H9 (cell line): ENCODE measurements around the gene ARMC5. TPM values are rescaled to one million over a fixed set of nuclear protein-coding genes. Genes with fewer than 3 reads are reported as not detected.

ENCODE experiments used
- DNase-seq: peaks from one replicate; pipeline ENCODE4 v3.0.0-alpha.2; 2017
- H2AFZ ChIP-seq: one replicate; pipeline ENCODE4 v1.6.1; 2013; ENCODE audit warnings: mild to moderate bottlenecking, low read length, control low read depth, moderate library complexity
- H2AK5ac ChIP-seq: 2 replicates; pipeline ENCODE4 v1.6.1; 2013; ENCODE audit warnings: low read length, control low read depth, mixed read lengths; ENCODE audit not compliant: insufficient read length
- H2BK120ac ChIP-seq: one replicate; pipeline ENCODE4 v1.6.1; 2013; ENCODE audit warnings: low read depth, mild to moderate bottlenecking, low read length, control low read depth, inconsistent platforms; ENCODE audit not compliant: poor library complexity, severe bottlenecking
- H2BK12ac ChIP-seq: 2 replicates; pipeline ENCODE4 v1.6.1; 2013; ENCODE audit warnings: low read length, control low read depth, mixed read lengths, low read depth; ENCODE audit not compliant: insufficient read length
- H2BK15ac ChIP-seq: 2 replicates; pipeline ENCODE4 v1.6.1; 2013; ENCODE audit warnings: low read depth, low read length, control low read depth
- H2BK20ac ChIP-seq: one replicate; pipeline ENCODE4 v1.6.1; 2013; ENCODE audit warnings: low read depth, mild to moderate bottlenecking, low read length, control low read depth, inconsistent platforms; ENCODE audit not compliant: poor library complexity, severe bottlenecking
- H2BK5ac ChIP-seq: 2 replicates; pipeline ENCODE4 v1.6.1; 2013; ENCODE audit warnings: low read length, control low read depth, mixed read lengths; ENCODE audit not compliant: insufficient read length
- H3K14ac ChIP-seq: 2 replicates; pipeline ENCODE4 v1.6.1; 2013; ENCODE audit warnings: low read length, control low read depth; ENCODE audit not compliant: insufficient read depth
- H3K18ac ChIP-seq: 2 replicates; pipeline ENCODE4 v1.6.1; 2013; ENCODE audit warnings: low read depth, mild to moderate bottlenecking, mixed read lengths, low read length, control low read depth; ENCODE audit not compliant: insufficient read length
- H3K23ac ChIP-seq: 2 replicates; pipeline ENCODE4 v1.6.1; 2013; ENCODE audit warnings: low read length, control low read depth, mixed read lengths, low read depth; ENCODE audit not compliant: insufficient read length
- H3K23me2 ChIP-seq: 2 replicates; pipeline ENCODE4 v1.6.1; 2013; ENCODE audit warnings: low read depth, mild to moderate bottlenecking, mixed read lengths, low read length, control low read depth; ENCODE audit not compliant: insufficient read length, poor library complexity, severe bottlenecking
- H3K27ac ChIP-seq: 2 replicates; pipeline ENCODE4 v1.5.1; 2013; ENCODE audit warnings: low read length, control low read depth, mixed read lengths, low read depth; ENCODE audit not compliant: insufficient read length
- H3K27me3 ChIP-seq: 2 replicates; pipeline ENCODE4 v1.6.1; 2013; ENCODE audit warnings: low read length, control low read depth, inconsistent platforms; ENCODE audit not compliant: insufficient read depth
- H3K4ac ChIP-seq: 2 replicates; pipeline ENCODE4 v1.6.1; 2013; ENCODE audit warnings: low read depth, mild to moderate bottlenecking, control low read depth, inconsistent platforms, low read length, moderate library complexity
- H3K4me1 ChIP-seq: 2 replicates; pipeline ENCODE4 v1.6.1; 2013; ENCODE audit warnings: low read length, control low read depth, inconsistent platforms; ENCODE audit not compliant: insufficient read depth
- H3K4me2 ChIP-seq: 2 replicates; pipeline ENCODE4 v1.6.1; 2013; ENCODE audit warnings: low read length, control low read depth, mixed read lengths; ENCODE audit not compliant: insufficient read length, insufficient read depth
- H3K56ac ChIP-seq: 2 replicates; pipeline ENCODE4 v1.6.1; 2013; ENCODE audit warnings: low read depth, mild to moderate bottlenecking, mixed read lengths, low read length, control low read depth; ENCODE audit not compliant: insufficient read length
- H3K79me1 ChIP-seq: 2 replicates; pipeline ENCODE4 v1.6.1; 2013; ENCODE audit warnings: low read depth, mild to moderate bottlenecking, moderate library complexity, low read length, control low read depth, inconsistent platforms; ENCODE audit not compliant: insufficient read depth, poor library complexity, severe bottlenecking
- H3K79me2 ChIP-seq: 2 replicates; pipeline ENCODE4 v1.6.1; 2013; ENCODE audit warnings: low read length, control low read depth, inconsistent platforms; ENCODE audit not compliant: insufficient read depth
- H3K9ac ChIP-seq: 2 replicates; pipeline ENCODE4 v1.6.1; 2013; ENCODE audit warnings: low read length, control low read depth, mixed read lengths; ENCODE audit not compliant: insufficient read length; ENCODE audit errors: extremely low read depth
- H3K9me3 ChIP-seq: one replicate; pipeline ENCODE4 v1.6.1; 2013; ENCODE audit warnings: low read depth, low read length, inconsistent platforms; ENCODE audit not compliant: control insufficient read depth
- H3T11ph ChIP-seq: one replicate; pipeline ENCODE4 v1.6.1; 2013; ENCODE audit warnings: mild to moderate bottlenecking, low read length, control low read depth, inconsistent platforms
- H4K20me1 ChIP-seq: one replicate; pipeline ENCODE4 v1.6.1; 2013; ENCODE audit not compliant: control insufficient read depth, insufficient read length, insufficient read depth
- H4K5ac ChIP-seq: 2 replicates; pipeline ENCODE4 v1.6.1; 2013; ENCODE audit warnings: low read depth, mild to moderate bottlenecking, mixed read lengths, low read length, control low read depth; ENCODE audit not compliant: insufficient read length
- H4K8ac ChIP-seq: replicated peaks from 2 replicates; pipeline ENCODE4 v1.6.1; 2013; ENCODE audit warnings: low read length, control low read depth, mixed read lengths, low read depth; ENCODE audit not compliant: insufficient read length
- H4K91ac ChIP-seq: 2 replicates; pipeline ENCODE4 v1.6.1; 2013; ENCODE audit warnings: low read depth, mild to moderate bottlenecking, moderate library complexity, mixed read lengths, low read length, control low read depth; ENCODE audit not compliant: insufficient read length
- H3K27ac Mint-ChIP-seq, 3 experiments: 2 replicates in 2 of 3; 3 replicates in 1 of 3; pipeline ENCODE4 v1.8.0; 2020 to 2021; ENCODE audit warnings: mixed read lengths in 3 of 3, mild to moderate bottlenecking in 1 of 3, moderate library complexity in 1 of 3
- H3K27me3 Mint-ChIP-seq: 2 replicates; pipeline ENCODE4 v1.8.0; 2021; ENCODE audit warnings: low read depth, mild to moderate bottlenecking, moderate library complexity, mixed read lengths
- H3K36me3 Mint-ChIP-seq, 3 experiments: 2 replicates in 2 of 3; 3 replicates in 1 of 3; pipeline ENCODE4 v1.8.0; 2020 to 2021; ENCODE audit warnings: low read depth in 3 of 3, mixed read lengths in 3 of 3; ENCODE audit not compliant: insufficient read depth in 1 of 3
- H3K4me1 Mint-ChIP-seq, 2 experiments: 2 replicates each; pipeline ENCODE4 v1.8.0; 2020; ENCODE audit warnings: mixed read lengths in 2 of 2
- H3K4me3 Mint-ChIP-seq, 2 experiments: 2 replicates in 1 of 2; 3 replicates in 1 of 2; pipeline ENCODE4 v1.8.0; 2020 to 2021; ENCODE audit warnings: mild to moderate bottlenecking in 2 of 2, mixed read lengths in 2 of 2, moderate library complexity in 1 of 2
- H3K9me3 Mint-ChIP-seq, 2 experiments: 2 replicates in 1 of 2; 3 replicates in 1 of 2; pipeline ENCODE4 v1.8.0; 2020; ENCODE audit warnings: mild to moderate bottlenecking in 2 of 2, mixed read lengths in 2 of 2, moderate library complexity in 1 of 2
- WGBS: extraction: QIAGEN DNeasy Blood & Tissue Kit; methylation state at CpG from one replicate; pipeline ENCODE4 v1.1.7; 2013; ENCODE audit warnings: missing lambda C conversion rate, low lambda C conversion rate, mixed read lengths; ENCODE audit not compliant: insufficient read length; ENCODE audit errors: extremely low coverage; 5-methylcytosine and 5-hydroxymethylcytosine counted together
- total RNA-seq: library from RNA; stranded (reverse); gene quantifications from 2 replicates; pipeline ENCODE4 v1.2.1, GENCODE V29; 2021
- TF ChIP-seq, protein P1 (sequence below): fragments of 200-600 bp; sonication (generic); conservative IDR thresholded peaks from 3 replicates; pipeline ENCODE4 v1.8.0; 2021; ENCODE audit warnings: antibody characterized with exemption, mild to moderate bottlenecking

The ARMC5 gene
- total RNA-seq, 1 experiment from 2014 or later = 18.7 TPM

DNA sequence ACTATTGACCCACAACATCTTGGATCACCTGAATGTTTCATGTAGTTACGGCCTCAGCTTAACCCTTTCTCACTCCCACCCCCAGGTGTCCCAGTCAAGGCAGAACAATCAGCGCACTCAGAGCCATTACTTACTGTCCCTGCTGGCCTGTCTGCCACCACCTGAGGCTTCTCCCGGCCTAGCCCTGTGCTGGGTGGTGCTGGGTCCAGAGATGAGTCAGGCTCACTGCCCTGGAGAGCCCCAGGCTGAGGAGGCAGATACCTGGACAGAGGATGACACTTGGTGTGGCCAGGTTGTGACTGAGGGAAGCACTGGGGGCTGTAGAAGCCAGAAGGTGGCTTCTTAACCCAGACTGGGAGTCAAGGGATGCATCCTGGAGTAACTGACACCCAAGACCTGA, 19.7 kb downstream of the ARMC5 start:
- Mint-ChIP-seq H3K27me3 (peaks cover 78% of the 10 kb centered on the region), H3K4me3 (peak overlapping the region in 1 of 2 experiments; percentile 58; a peak in 2 of 5 replicates), H3K27ac (no peak overlapping the region), H3K4me1 (peaks cover 14 to 16% of the 10 kb centered on the region in 2 experiments), H3K36me3 (peaks cover 0 to 12% (median 0%) of the 10 kb centered on the region in 3 experiments; a peak in 3 of 7 replicates), H3K9me3 (no peaks in the 10 kb centered on the region; a peak in 1 of 5 replicates)
- Histone ChIP-seq H3K23ac (no peak overlapping the region), H3K9ac (no peak overlapping the region), H4K8ac (no peak overlapping the region), H2BK20ac (no peak overlapping the region), H3K23me2 (peaks cover 12% of the 10 kb centered on the region), H3K79me2 (no peaks in the 10 kb centered on the region), H3K56ac (no peak overlapping the region), H4K91ac (no peak overlapping the region), H4K5ac (no peak overlapping the region), H3K14ac (no peak overlapping the region), H2BK15ac (no peak overlapping the region), H2AK5ac (no peak overlapping the region), H2BK5ac (no peak overlapping the region), H3K4me1 (no peaks in the 10 kb centered on the region), H3K4me2 (no peak overlapping the region), H3K79me1 (no peaks in the 10 kb centered on the region), H3K9me3 (no peaks in the 10 kb centered on the region), H3K27ac (no peak overlapping the region), H2AFZ (no peak overlapping the region), H4K20me1 (no peaks in the 10 kb centered on the region), H2BK120ac (no peak overlapping the region), H3T11ph (no peak overlapping the region), H3K27me3 (peaks cover 1% of the 10 kb centered on the region; the same call in 1 of the 2 replicates), H3K18ac (no peak overlapping the region), H3K4ac (no peak overlapping the region), H2BK12ac (no peak overlapping the region)
- TF ChIP-seq, protein P1, sequence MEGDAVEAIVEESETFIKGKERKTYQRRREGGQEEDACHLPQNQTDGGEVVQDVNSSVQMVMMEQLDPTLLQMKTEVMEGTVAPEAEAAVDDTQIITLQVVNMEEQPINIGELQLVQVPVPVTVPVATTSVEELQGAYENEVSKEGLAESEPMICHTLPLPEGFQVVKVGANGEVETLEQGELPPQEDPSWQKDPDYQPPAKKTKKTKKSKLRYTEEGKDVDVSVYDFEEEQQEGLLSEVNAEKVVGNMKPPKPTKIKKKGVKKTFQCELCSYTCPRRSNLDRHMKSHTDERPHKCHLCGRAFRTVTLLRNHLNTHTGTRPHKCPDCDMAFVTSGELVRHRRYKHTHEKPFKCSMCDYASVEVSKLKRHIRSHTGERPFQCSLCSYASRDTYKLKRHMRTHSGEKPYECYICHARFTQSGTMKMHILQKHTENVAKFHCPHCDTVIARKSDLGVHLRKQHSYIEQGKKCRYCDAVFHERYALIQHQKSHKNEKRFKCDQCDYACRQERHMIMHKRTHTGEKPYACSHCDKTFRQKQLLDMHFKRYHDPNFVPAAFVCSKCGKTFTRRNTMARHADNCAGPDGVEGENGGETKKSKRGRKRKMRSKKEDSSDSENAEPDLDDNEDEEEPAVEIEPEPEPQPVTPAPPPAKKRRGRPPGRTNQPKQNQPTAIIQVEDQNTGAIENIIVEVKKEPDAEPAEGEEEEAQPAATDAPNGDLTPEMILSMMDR = no peak
- no CpG with 5 or more reads among the region's 3 CpGs for WGBS
- DNase-seq = no peak
